Activated naive CD8-positive, alpha-beta T cell treated with anti-CD3 and anti-CD28 coated beads, Interleukin-2, amount 50 U/mL, for 16 hours (primary cell): ENCODE data around the gene LDOC1.
"Not testable (repeated sequence)": the region's sequence is repeated elsewhere in the genome, so short reads cannot be mapped to it uniquely, and the experiment has no call there.

Source experiments
- DNase-seq: peaks from one replicate; pipeline ENCODE4 v3.0.0-alpha.2; 2020; ENCODE audit warnings: low read depth, low spot score

LDOC1 gene

GRCh38 chrX:141176586-141177451 is at the start of gene LDOC1:
Gene LDOC1, minus strand, starts transcription at chrX:141177129. Its CDS starts 108 bp downstream, at chrX:141177021.
- DNase-seq = peak; percentile 7

- no peak for DNase-seq
Measured at GRCh38 chrX:141221611-141222010, 44.7 kb upstream of the LDOC1 start.

- DNase-seq = no peak
Measured at GRCh38 chrX:141220342-141221008, 43.5 kb upstream of the LDOC1 start.

GRCh38 chrX:141214196-141214595 is 37.3 kb upstream of the LDOC1 start:
- DNase-seq = no peak

GRCh38 chrX:141201962-141202361 is 25.0 kb upstream of the LDOC1 start:
- DNase-seq = no peak

- not testable (repeated sequence) for DNase-seq
Measured at GRCh38 chrX:141188573-141188972, 11.6 kb upstream of the LDOC1 start.

- DNase-seq = no peak
Measured at GRCh38 chrX:141185366-141185765, 8.4 kb upstream of the LDOC1 start.

- no peak for DNase-seq
Measured at GRCh38 chrX:141183000-141183399, 6.1 kb upstream of the LDOC1 start.

GRCh38 chrX:141180851-141181250 is 3.9 kb upstream of the LDOC1 start:
- DNase-seq = no peak

- DNase-seq = no peak
Measured at GRCh38 chrX:141175786-141176185, 1.1 kb downstream of the LDOC1 start.

- no peak for DNase-seq
Measured at GRCh38 chrX:141164406-141164805, 12.5 kb downstream of the LDOC1 start.

- no peak for DNase-seq
Measured at GRCh38 chrX:141158084-141158483, 18.8 kb downstream of the LDOC1 start.

- not testable (repeated sequence) for DNase-seq
Measured at GRCh38 chrX:141155231-141155630, 21.7 kb downstream of the LDOC1 start.

- no peak for DNase-seq
Measured at GRCh38 chrX:141142946-141143345, 34.0 kb downstream of the LDOC1 start.

- DNase-seq = no peak
Measured at GRCh38 chrX:141133272-141133671, 43.7 kb downstream of the LDOC1 start.

GRCh38 chrX:141127146-141127545 is 49.8 kb downstream of the LDOC1 start:
- no peak for DNase-seq
